ENCODE data around the gene CALR.

- no peak for TF ChIP-seq CTCF (IDR thresholded peaks at IDR 0.05)
- no peak for TF ChIP-seq POLR2A (IDR thresholded peaks at IDR 0.05)
Measured at GRCh38 chr19:12990853-12991252, 52.4 kb downstream of the CALR start.
